Body of pancreas (tissue), 4 donors: Measurements from ENCODE around the gene GRM8.

ENCODE experiments used
- CTCF ChIP-seq, 7 experiments: fragments of 450-650 bp in 4 of 7; fragments of 200-600 bp in 3 of 7; sonication (generic) in 3 of 7; IDR thresholded peaks; one replicate each; pipeline ENCODE4 v1.5.1; 2016 to 2019; ENCODE audit warnings: antibody characterized with exemption in 7 of 7
- POLR2A ChIP-seq, 3 donors: fragments of 450-650 bp; IDR thresholded peaks; one replicate each; pipeline ENCODE4 v1.6.1; 2016; ENCODE audit warnings: antibody characterized with exemption in 3 of 3, mild to moderate bottlenecking in 2 of 3

GRCh38 chr7:126460664-126461063 is 792.1 kb downstream of the GRM8 start:
- TF ChIP-seq CTCF (IDR thresholded peaks at IDR 0.05) (no peak), POLR2A (IDR thresholded peaks at IDR 0.05) (no peak)
